K562 (cell line): ENCODE results near the gene SIPA1L2.

ENCODE experiments used
- DNMT1 ChIP-seq: fragments of 450-650 bp; IDR thresholded peaks from 2 replicates; pipeline ENCODE4 v1.6.1; 2016; ENCODE audit warnings: antibody characterized with exemption, mild to moderate bottlenecking
- EZH2 ChIP-seq: IDR thresholded peaks from 2 replicates; pipeline ENCODE4 v1.6.1; 2012; ENCODE audit warnings: low read depth, mild to moderate bottlenecking, inconsistent platforms, low read length, borderline replicate concordance
- MYC ChIP-seq, 2 experiments: fragments of 250-450 bp in 1 of 2; sonication (Bioruptor Pico) in 1 of 2; IDR thresholded peaks; 2 replicates each; pipeline versions ENCODE4 v1.5.1 to v1.6.1; 2012 to 2021; ENCODE audit warnings: low read depth in 2 of 2, borderline replicate concordance in 1 of 2, improper control_type of control experiment in 1 of 2, low read length in 1 of 2, mild to moderate bottlenecking in 1 of 2, moderate library complexity in 1 of 2
- ZBTB1 ChIP-seq: sonication (generic); formaldehyde crosslinking; IDR thresholded peaks from 2 replicates; pipeline ENCODE4 v1.8.1; 2023; ENCODE audit warnings: missing genetic modification reagents, low read depth, mild to moderate bottlenecking, borderline replicate concordance

- TF ChIP-seq MYC (IDR thresholded peaks at IDR 0.05; ENCODE audit: low read depth, low read length) (no peak), MYC (CRISPR knock-in tag; IDR thresholded peaks at IDR 0.05; ENCODE audit: borderline replicate concordance, low read depth) (no peak; the same call in 1 of the 2 replicates), ZBTB1 (CRISPR knock-in tag) (no peak), EZH2 (no peak), DNMT1 (no peak)
Measured at GRCh38 chr1:232599178-232600041, 30.5 kb downstream of the SIPA1L2 start.
